H1 (cell line): ENCODE data around the gene COL4A2. TPM values are rescaled to one million over a fixed set of nuclear protein-coding genes. Genes with fewer than 3 reads are reported as not detected.

Experiments
- CTCF ChIA-PET: fragments of 300-600 bp; sonication (Branson Sonifier 250); formaldehyde crosslinking; loops from one replicate; lab custom pipeline; 2021; ENCODE audit not compliant: partially characterized antibody; lab: Charles Lee
- POLR2A ChIA-PET: fragments of 300-600 bp; sonication (Branson Sonifier 250); formaldehyde crosslinking; loops from one replicate; lab custom pipeline; 2021; ENCODE audit warnings: inconsistent platforms; ENCODE audit not compliant: partially characterized antibody; lab: Charles Lee
- DNase-seq, 2 experiments: peaks; one replicate each; pipeline versions ENCODE4 v3.0.0 to v3.0.0-alpha.2; 2010 to 2022; ENCODE audit warnings: low spot score in 2 of 2, low read depth in 1 of 2, mixed read lengths in 1 of 2
- FAIRE-seq: peaks from 2 replicates; lab custom pipeline; 2011; peaks lifted over from hg19 to GRCh38; lab: Jason Lieb, UNC
- H2AFZ ChIP-seq: 2 replicates; pipeline ENCODE4 v1.8.1; 2012; ENCODE audit warnings: low read length, inconsistent platforms
- H2AK5ac ChIP-seq: 2 replicates; pipeline ENCODE4 v1.6.1; 2013; ENCODE audit warnings: low read depth, low read length
- H2BK120ac ChIP-seq: replicated peaks from 2 replicates; pipeline ENCODE3; 2013; ENCODE audit warnings: low read depth, low read length, inconsistent platforms
- H2BK12ac ChIP-seq: 2 replicates; pipeline ENCODE4 v1.6.1; 2013; ENCODE audit warnings: low read depth, low read length
- H2BK15ac ChIP-seq: 2 replicates; pipeline ENCODE4 v1.6.1; 2013; ENCODE audit warnings: low read length
- H2BK20ac ChIP-seq: 2 replicates; pipeline ENCODE4 v1.6.1; 2013; ENCODE audit warnings: low read length
- H2BK5ac ChIP-seq: 2 replicates; pipeline ENCODE4 v1.6.1; 2013; ENCODE audit warnings: low read depth, low read length
- H3K14ac ChIP-seq: 2 replicates; pipeline ENCODE4 v1.6.1; 2013; ENCODE audit warnings: inconsistent platforms; ENCODE audit not compliant: insufficient read length
- H3K18ac ChIP-seq: 2 replicates; pipeline ENCODE4 v1.6.1; 2013; ENCODE audit warnings: low read length; ENCODE audit errors: extremely low read depth
- H3K23ac ChIP-seq: 2 replicates; pipeline ENCODE4 v1.6.1; 2013; ENCODE audit warnings: inconsistent platforms; ENCODE audit not compliant: insufficient read length
- H3K23me2 ChIP-seq: 2 replicates; pipeline ENCODE4 v1.6.1; 2013; ENCODE audit warnings: low read depth, low read length
- H3K27ac ChIP-seq: 2 replicates; pipeline ENCODE4 v1.6.1; 2011; ENCODE audit warnings: low read depth, low read length, inconsistent platforms
- H3K27me3 ChIP-seq, 4 experiments: replicated peaks in 1 of 4; 1 replicate in 1 of 4; 2 replicates in 3 of 4; pipeline versions ENCODE4 v1.6.1 to v1.8.1; 2011 to 2013; ENCODE audit warnings: low read length in 3 of 4, mild to moderate bottlenecking in 3 of 4, inconsistent platforms in 2 of 4, mixed read lengths in 2 of 4, moderate library complexity in 1 of 4; ENCODE audit not compliant: control insufficient read depth in 3 of 4, insufficient read depth in 3 of 4; ENCODE audit errors: extremely low read depth in 1 of 4
- H3K36me3 ChIP-seq, 4 experiments: 2 replicates each; pipeline versions ENCODE4 v1.6.1 to v1.8.1; 2011 to 2013; ENCODE audit warnings: mild to moderate bottlenecking in 4 of 4, low read length in 3 of 4, moderate library complexity in 2 of 4, control low read depth in 1 of 4, inconsistent platforms in 1 of 4; ENCODE audit not compliant: insufficient read depth in 4 of 4, control insufficient read depth in 2 of 4
- H3K4ac ChIP-seq: replicated peaks from 2 replicates; pipeline ENCODE3; 2013; ENCODE audit warnings: low read length, low read depth, mixed read lengths, inconsistent platforms; ENCODE audit not compliant: insufficient read length
- H3K4me1 ChIP-seq, 4 experiments: replicated peaks in 1 of 4; 1 replicate in 1 of 4; 2 replicates in 3 of 4; pipeline versions ENCODE4 v1.6.1 to v1.8.1; 2011 to 2013; ENCODE audit warnings: low read length in 3 of 4, inconsistent platforms in 2 of 4, mixed read lengths in 1 of 4; ENCODE audit not compliant: insufficient read depth in 4 of 4, control insufficient read depth in 3 of 4
- H3K4me2 ChIP-seq, 2 experiments: 2 replicates each; pipeline versions ENCODE4 v1.6.1 to v1.8.1; 2011 to 2013; ENCODE audit warnings: low read depth in 2 of 2, low read length in 2 of 2, control low read depth in 1 of 2, inconsistent platforms in 1 of 2, mild to moderate bottlenecking in 1 of 2; ENCODE audit not compliant: insufficient read depth in 1 of 2
- H3K4me3 ChIP-seq, 4 experiments: fragments of 200-600, 300-600 bp in 1 of 4; sonication (generic), shearing (Covaris generic), sonication (Bioruptor Twin) in 1 of 4; 2 replicates each; pipeline versions ENCODE4 v1.5.1 to v1.8.1; 2011 to 2016; ENCODE audit warnings: low read length in 4 of 4, low read depth in 3 of 4, control low read depth in 2 of 4, inconsistent platforms in 2 of 4, mild to moderate bottlenecking in 2 of 4, mixed read lengths in 1 of 4, moderate library complexity in 1 of 4; ENCODE audit not compliant: insufficient read depth in 2 of 4; ENCODE audit errors: extremely low read depth in 1 of 4
- H3K56ac ChIP-seq: replicated peaks from 2 replicates; pipeline ENCODE3; 2013; ENCODE audit warnings: low read depth, mild to moderate bottlenecking, mixed read lengths, low read length, inconsistent platforms; ENCODE audit not compliant: insufficient read length
- H3K79me1 ChIP-seq: 2 replicates; pipeline ENCODE4 v1.6.1; 2013; ENCODE audit warnings: low read depth, low read length, control low read depth
- H3K79me2 ChIP-seq, 2 experiments: 2 replicates each; pipeline versions ENCODE4 v1.6.1 to v1.8.1; 2012 to 2013; ENCODE audit warnings: low read length in 2 of 2, mild to moderate bottlenecking in 2 of 2, inconsistent platforms in 1 of 2; ENCODE audit not compliant: insufficient read depth in 2 of 2, control insufficient read depth in 1 of 2
- H3K9ac ChIP-seq, 4 experiments: replicated peaks in 1 of 4; 1 replicate in 1 of 4; 2 replicates in 3 of 4; pipeline versions ENCODE4 v1.6.1 to v1.8.1; 2011 to 2013; ENCODE audit warnings: low read depth in 3 of 4, low read length in 3 of 4, control low read depth in 2 of 4, mild to moderate bottlenecking in 2 of 4, moderate library complexity in 2 of 4, inconsistent platforms in 1 of 4; ENCODE audit errors: extremely low read depth in 1 of 4
- H3K9me3 ChIP-seq, 2 experiments: 2 replicates each; pipeline versions ENCODE4 v1.6.1 to v1.8.1; 2012 to 2013; ENCODE audit warnings: mild to moderate bottlenecking in 2 of 2, moderate library complexity in 2 of 2, control low read depth in 1 of 2, inconsistent platforms in 1 of 2, low read depth in 1 of 2, low read length in 1 of 2, mixed read lengths in 1 of 2; ENCODE audit not compliant: insufficient read depth in 2 of 2
- H4K20me1 ChIP-seq, 2 experiments: replicated peaks in 1 of 2; 2 replicates each; pipeline versions ENCODE3 to v1.8.1; 2011 to 2013; ENCODE audit warnings: inconsistent platforms in 2 of 2, low read length in 2 of 2, mild to moderate bottlenecking in 1 of 2; ENCODE audit not compliant: insufficient read depth in 2 of 2, control insufficient read depth in 1 of 2
- H4K5ac ChIP-seq: 2 replicates; pipeline ENCODE4 v1.6.1; 2013; ENCODE audit warnings: low read length, low read depth, mixed read lengths, inconsistent platforms; ENCODE audit not compliant: insufficient read length
- H4K8ac ChIP-seq: 2 replicates; pipeline ENCODE4 v1.8.0; 2013; ENCODE audit warnings: mild to moderate bottlenecking, moderate library complexity, low read length, inconsistent platforms; ENCODE audit not compliant: insufficient read depth; ENCODE audit errors: extremely low read depth
- H4K91ac ChIP-seq: replicated peaks from 2 replicates; pipeline ENCODE3; 2013; ENCODE audit warnings: low read length, mixed read lengths, inconsistent platforms; ENCODE audit not compliant: insufficient read length
- CEBPB ChIP-seq: IDR thresholded peaks from 2 replicates; pipeline ENCODE4 v1.6.1; 2012; ENCODE audit warnings: low read depth, low read length
- CREB1 ChIP-seq: IDR thresholded peaks from 2 replicates; pipeline ENCODE4 v1.6.1; 2012; ENCODE audit warnings: inconsistent platforms
- EZH2 ChIP-seq: fragments of 200-600 bp; sonication (generic); IDR thresholded peaks from 2 replicates; pipeline ENCODE4 v1.7.1; 2012; ENCODE audit warnings: low read depth, mild to moderate bottlenecking, moderate library complexity, low read length, inconsistent platforms; ENCODE audit not compliant: severe bottlenecking
- GTF2F1 ChIP-seq: IDR thresholded peaks from 2 replicates; pipeline ENCODE4 v1.6.1; 2012; ENCODE audit warnings: low read depth, low read length, improper control_type of control experiment, borderline replicate concordance
- KDM1A ChIP-seq: fragments of 200-600, 300-600 bp; sonication (generic); IDR thresholded peaks from 2 replicates; pipeline ENCODE4 v1.7.1; 2016; ENCODE audit warnings: mild to moderate bottlenecking, low read length, borderline replicate concordance
- MAX ChIP-seq: IDR thresholded peaks from 2 replicates; pipeline ENCODE4 v1.6.1; 2012; ENCODE audit warnings: inconsistent platforms
- POLR2A ChIP-seq, 2 experiments: IDR thresholded peaks; 1 replicate in 1 of 2; 2 replicates in 1 of 2; pipeline ENCODE4 v1.6.1; 2011; ENCODE audit warnings: low read depth in 2 of 2, low read length in 2 of 2, mild to moderate bottlenecking in 2 of 2; ENCODE audit errors: control extremely low read depth in 1 of 2
- POU5F1 ChIP-seq: IDR thresholded peaks from 2 replicates; pipeline ENCODE4 v1.6.1; 2011; ENCODE audit warnings: low read depth, mild to moderate bottlenecking, low read length, moderate library complexity
- RNF2 ChIP-seq: fragments of 200-900, 300-1000 bp; sonication (generic); IDR thresholded peaks from 2 replicates; pipeline ENCODE4 v1.7.1; 2016; ENCODE audit warnings: borderline replicate concordance, low read depth, mild to moderate bottlenecking, antibody characterized with exemption, low read length; ENCODE audit not compliant: poor library complexity, severe bottlenecking; ENCODE audit errors: missing control alignments
- SAP30 ChIP-seq: fragments of 300-600 bp; sonication (generic); IDR thresholded peaks from 2 replicates; pipeline ENCODE4 v1.7.1; 2012; ENCODE audit warnings: low read length, moderate library complexity, mild to moderate bottlenecking, inconsistent platforms; ENCODE audit not compliant: insufficient read depth, insufficient replicate concordance
- SIRT6 ChIP-seq: IDR thresholded peaks from one replicate; pipeline ENCODE4 v1.7.1; 2012; ENCODE audit warnings: low read length, inconsistent platforms
- TAF1 ChIP-seq: IDR thresholded peaks from 2 replicates; pipeline ENCODE4 v1.6.1; 2011; ENCODE audit warnings: mild to moderate bottlenecking, low read depth, low read length
- TEAD4 ChIP-seq: IDR thresholded peaks from 2 replicates; pipeline ENCODE4 v1.6.1; 2012; ENCODE audit warnings: low read depth, low read length, inconsistent platforms, mixed read lengths
- WGBS, 2 experiments: shearing (Covaris generic) in 1 of 2; methylation state at CpG; one replicate each; pipeline versions ENCODE4 v1.1.6 to v1.1.7; 2013 to 2015; ENCODE audit warnings: low lambda C conversion rate in 2 of 2, mixed read lengths in 2 of 2, inconsistent platforms in 1 of 2, low coverage in 1 of 2, missing lambda C conversion rate in 1 of 2; ENCODE audit not compliant: insufficient replicate concordance in 2 of 2, insufficient coverage in 1 of 2, insufficient read length in 1 of 2; ENCODE audit errors: extremely low coverage in 1 of 2, missing lambda C conversion rate in 1 of 2; 5-methylcytosine and 5-hydroxymethylcytosine counted together
- polyA plus RNA-seq, 7 experiments: library from polyadenylated mRNA; depleted of rRNA in 3 of 7; stranded (reverse) in 5 of 7; unstranded in 2 of 7; fragments of >200 nt in 5 of 7; fragments of 200-250 nt in 2 of 7; gene quantifications; 1 replicate in 5 of 7; 2 replicates in 1 of 7; 4 replicates in 1 of 7; pipeline versions ENCODE4 v1.2.1 to v1.2.3, GENCODE V29; 2011 to 2013; ENCODE audit warnings: missing spikeins in 2 of 7, mixed read lengths in 2 of 7
- total RNA-seq: library from RNA; stranded (reverse); fragmentation: NEBNext Ultra II Directional; extraction: Animal tissue kit (Norgen Biotek cat#: 25700); gene quantifications from 2 replicates; pipeline ENCODE4 v1.2.1, GENCODE V29; 2021

COL4A2 gene
- total and polyA plus RNA-seq, 2 of the 8 experiments (the other 6 are each of a cell fraction or from before 2014, with no cell fraction given) = 80.4 to 87.3 TPM

- Histone ChIP-seq H3K27ac (no peak overlapping the region), H3K79me1 (no peaks in the 10 kb centered on the region), H2BK120ac (no peak overlapping the region), H3K9me3 (no peaks in the 10 kb centered on the region; a peak in 1 of 4 replicates), H4K91ac (no peak overlapping the region), H2AK5ac (peak overlapping the region; percentile 28; the same call in 1 of the 2 replicates), H3K56ac (no peak overlapping the region), H2BK15ac (no peak overlapping the region), H3K36me3 (peaks cover 2 to 16% (median 11%) of the 10 kb centered on the region in 4 experiments; a peak in 7 of 8 replicates), H4K20me1 (peaks cover 0 to 5% of the 10 kb centered on the region in 2 experiments), H2BK12ac (peak overlapping the region; percentile 80; the same call in 1 of the 2 replicates), H3K18ac (no peak overlapping the region), H3K14ac (no peak overlapping the region), H3K27me3 (no peaks in the 10 kb centered on the region), H4K8ac (no peak overlapping the region), H3K4ac (no peak overlapping the region), H3K79me2 (no peaks in the 10 kb centered on the region), H3K4me3 (no peak overlapping the region), H2BK5ac (peak overlapping the region; percentile 12; the same call in 1 of the 2 replicates), H3K9ac (0 out of 7 replicates have a peak overlapping the region, but pooled peaks of 1 of the 4 experiments have one; percentile 7), H3K23ac (no peak overlapping the region), H3K23me2 (0 out of 2 replicates have a peak, but pooled peaks cover 2% of the 10 kb centered on the region), H2AFZ (no peak overlapping the region), H4K5ac (no peak overlapping the region), H3K4me2 (no peak overlapping the region), H3K4me1 (peaks cover 0 to 6% (median 0%) of the 10 kb centered on the region in 4 experiments; a peak in 1 of 7 replicates), H2BK20ac (no peak overlapping the region)
- TF ChIP-seq POLR2A (IDR thresholded peaks at IDR 0.05; ENCODE audit: control extremely low read depth in 1 of 2, low read depth in 2 of 2, low read length in 2 of 2) = no peak
- TF ChIP-seq SIRT6 = no peak
- TF ChIP-seq POU5F1 = no peak
- TF ChIP-seq TAF1 = no peak
- TF ChIP-seq SAP30 = no peak
- TF ChIP-seq EZH2 = no peak
- no peak for TF ChIP-seq CEBPB
- no peak for TF ChIP-seq TEAD4
- TF ChIP-seq MAX = no peak
- TF ChIP-seq CREB1 = no peak
- no peak for TF ChIP-seq KDM1A
- no peak for TF ChIP-seq GTF2F1
- no peak for TF ChIP-seq RNF2
- FAIRE-seq (no peak), DNase-seq (no peak)
- 90% methylated on average over 9 of the region's 9 CpGs; no CpG with 5 or more reads in 1 of the 2 experiments for WGBS, 2 experiments
- ChIA-PET POLR2A (interaction anchor here (1.3 kb wide), 1 partner anchor 17 kb away, joined by 4 read pairs; no protein-coding TSS in a partner anchor), CTCF (no interaction called here)
Measured at GRCh38 chr13:110475117-110475516, 168.0 kb downstream of the COL4A2 start.
